HG02884 (cell line): Measurements from ENCODE around the gene FNBP1L.
"Not testable (repeated sequence)": the region's sequence is repeated elsewhere in the genome, so short reads cannot be mapped to it uniquely, and the experiment has no call there.

Experiments
- ATAC-seq: cut with Tn5 transposase; IDR thresholded peaks from one replicate; pipeline ENCODE4 v1.9.1; 2021; ENCODE audit warnings: mild to moderate bottlenecking, moderate library complexity; ENCODE audit not compliant: unreplicated experiment

FNBP1L gene

DNA sequence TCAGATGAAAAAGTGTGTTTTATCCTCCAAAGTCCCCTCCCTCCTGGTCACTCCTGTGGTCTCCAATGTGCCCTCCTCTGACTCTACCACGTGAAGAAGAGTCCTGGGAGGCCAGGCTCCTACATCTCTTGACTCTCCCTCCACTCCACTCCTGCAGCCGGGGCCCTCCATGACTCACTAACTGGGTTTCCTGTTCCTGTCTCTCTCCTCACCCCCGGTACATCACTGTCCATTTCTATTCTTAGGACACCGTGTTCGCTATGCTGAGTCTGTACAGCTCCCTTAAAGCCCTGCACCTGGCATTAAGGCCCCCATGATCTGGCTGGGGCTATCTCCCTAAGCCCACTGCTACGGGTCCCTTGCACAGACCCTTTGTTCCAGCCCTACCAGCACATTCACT lies 140.3 kb downstream of the FNBP1L start:
- no peak for ATAC-seq

GRCh38 chr1:93588955-93589354 lies 141.0 kb downstream of the FNBP1L start:
- no peak for ATAC-seq

- not testable (repeated sequence) for ATAC-seq
Measured at GRCh38 chr1:93591291-93591675, 143.4 kb downstream of the FNBP1L start.

GRCh38 chr1:93591676-93592550 lies 144.0 kb downstream of the FNBP1L start:
- peak; percentile 76 for ATAC-seq

- no peak for ATAC-seq
Measured at GRCh38 chr1:93592551-93592949, 144.6 kb downstream of the FNBP1L start.

GRCh38 chr1:93593854-93594602 lies 146.1 kb downstream of the FNBP1L start:
- ATAC-seq: no peak

- ATAC-seq: no peak
Measured at GRCh38 chr1:93594603-93594880, 146.6 kb downstream of the FNBP1L start.

DNA sequence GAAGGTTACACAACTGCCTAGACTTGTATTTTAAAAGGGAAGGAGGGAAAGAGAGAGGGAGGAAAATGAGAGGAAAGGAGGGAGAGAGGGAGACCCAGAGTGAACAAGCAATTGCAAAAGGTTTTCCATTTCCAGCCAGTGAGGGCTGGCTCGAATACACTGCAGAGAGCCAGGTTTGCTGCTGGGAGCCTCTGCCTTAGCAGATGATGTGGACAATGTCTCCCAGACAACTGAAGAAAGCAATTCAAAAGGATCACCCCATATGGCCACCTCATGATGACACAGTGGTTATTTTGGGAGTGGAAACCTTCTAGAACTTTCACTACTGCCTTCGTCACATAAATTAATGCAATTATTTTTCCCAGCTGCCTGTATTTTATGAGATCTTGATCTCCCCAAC lies 147.3 kb downstream of the FNBP1L start:
- ATAC-seq: no peak

GRCh38 chr1:93595743-93596142 lies 147.8 kb downstream of the FNBP1L start:
- ATAC-seq: no peak

GRCh38 chr1:93596329-93597089 lies 148.6 kb downstream of the FNBP1L start:
- no peak for ATAC-seq

- ATAC-seq: no peak
Measured at GRCh38 chr1:93597709-93598108, 149.8 kb downstream of the FNBP1L start.

GRCh38 chr1:93598396-93598795 lies 150.5 kb downstream of the FNBP1L start:
- ATAC-seq: no peak

- no peak for ATAC-seq
Measured at GRCh38 chr1:93598861-93599439, 151.0 kb downstream of the FNBP1L start.

DNA sequence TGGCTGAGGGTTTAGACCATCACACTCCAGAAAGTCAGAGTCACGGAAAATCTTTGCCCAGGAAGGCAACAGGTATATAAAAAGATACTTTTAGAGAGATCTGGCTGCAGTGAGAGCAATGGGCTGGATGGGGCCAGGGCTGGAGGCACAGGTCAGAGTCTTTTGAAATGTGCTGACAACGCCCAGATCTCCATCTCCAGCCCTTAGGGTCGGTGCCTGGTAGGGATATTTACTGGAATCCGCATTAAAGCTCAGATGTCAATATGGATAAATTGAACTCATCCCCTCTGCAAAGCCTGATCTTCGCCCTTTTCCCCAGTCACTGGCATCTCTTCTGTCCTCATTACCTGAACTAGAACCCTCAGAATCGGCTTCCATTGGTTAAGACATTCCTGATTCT lies 151.6 kb downstream of the FNBP1L start:
- no peak for ATAC-seq

DNA sequence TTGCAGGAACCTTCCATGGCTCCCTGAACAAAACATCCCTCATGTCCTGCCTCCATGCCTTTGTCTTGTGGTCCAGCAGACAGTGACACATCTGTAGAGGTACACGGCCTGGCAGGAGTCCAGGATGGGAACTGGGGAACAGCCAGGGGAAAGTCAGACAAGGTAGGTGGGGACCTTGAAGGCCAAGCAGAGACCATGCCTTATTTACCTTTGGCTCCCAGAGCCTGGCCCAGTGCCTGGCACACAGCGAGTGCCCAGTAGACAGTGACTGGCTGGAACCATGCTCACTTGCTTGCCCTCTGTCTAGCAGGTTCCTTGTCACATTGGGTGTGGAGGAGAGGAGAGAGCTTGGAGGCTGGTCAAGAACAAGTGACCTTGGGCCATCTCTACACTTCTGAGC lies 152.7 kb downstream of the FNBP1L start:
- ATAC-seq: no peak

- no peak for ATAC-seq
Measured at GRCh38 chr1:93601686-93602085, 153.8 kb downstream of the FNBP1L start.

DNA sequence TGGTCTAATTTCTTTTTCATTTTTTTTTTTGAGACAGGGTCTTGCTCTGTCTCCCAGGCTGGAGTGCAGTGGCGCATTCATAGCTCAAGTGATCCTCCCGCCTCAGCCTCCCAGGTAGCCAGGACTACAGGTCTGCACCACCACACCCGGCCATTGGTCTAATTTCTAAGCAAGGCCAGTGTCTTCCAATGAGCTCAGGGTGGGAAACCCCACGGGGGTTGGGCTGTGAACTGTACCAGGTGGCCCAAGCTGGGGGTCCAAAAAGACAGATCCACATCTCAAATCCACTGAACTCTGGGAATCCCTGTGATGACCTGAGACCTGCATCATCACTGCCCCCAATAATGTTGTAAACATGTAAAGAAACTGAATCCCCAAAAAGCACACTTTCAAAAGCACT lies 154.2 kb downstream of the FNBP1L start:
- ATAC-seq: no peak

DNA sequence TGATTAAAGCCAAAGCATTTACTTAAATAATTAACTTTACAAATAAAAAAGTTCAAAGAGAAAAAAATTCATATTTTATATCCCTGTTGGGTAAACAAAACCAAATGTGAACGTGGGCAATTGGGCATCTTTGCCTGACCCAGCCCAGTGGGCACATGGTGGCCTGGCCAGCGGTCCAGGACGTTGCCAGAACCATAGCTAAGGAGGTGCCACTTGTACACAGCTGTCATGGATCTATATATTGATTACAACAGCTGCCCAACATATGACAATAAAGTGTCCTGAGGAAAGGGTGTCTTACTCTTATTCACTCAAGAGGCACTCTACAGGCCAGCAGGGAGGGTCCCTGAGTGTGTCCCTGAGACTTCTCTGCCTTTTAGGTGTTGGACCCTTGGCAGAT lies 155.2 kb downstream of the FNBP1L start:
- ATAC-seq: no peak

DNA sequence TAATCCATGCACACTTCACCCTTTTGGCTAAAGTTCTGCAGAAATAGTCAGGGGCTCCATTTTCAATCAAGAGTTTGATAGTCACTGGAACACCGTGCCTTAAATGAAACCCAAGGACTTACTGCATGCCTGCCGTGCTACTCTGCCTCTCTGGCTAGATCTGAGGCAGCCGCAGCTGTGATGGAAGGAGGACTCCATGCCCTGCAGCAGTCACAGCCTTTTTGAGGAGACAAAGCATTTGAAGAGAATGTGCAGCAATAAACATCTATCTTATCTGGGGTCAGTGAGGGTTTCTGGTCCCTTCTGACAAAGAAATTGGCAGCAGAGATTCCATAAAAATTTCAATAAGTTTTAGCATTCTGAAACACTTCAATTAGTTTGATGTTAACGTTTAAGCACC lies 155.7 kb downstream of the FNBP1L start:
- no peak for ATAC-seq
